ENCODE results near the gene RNF114.

DNA sequence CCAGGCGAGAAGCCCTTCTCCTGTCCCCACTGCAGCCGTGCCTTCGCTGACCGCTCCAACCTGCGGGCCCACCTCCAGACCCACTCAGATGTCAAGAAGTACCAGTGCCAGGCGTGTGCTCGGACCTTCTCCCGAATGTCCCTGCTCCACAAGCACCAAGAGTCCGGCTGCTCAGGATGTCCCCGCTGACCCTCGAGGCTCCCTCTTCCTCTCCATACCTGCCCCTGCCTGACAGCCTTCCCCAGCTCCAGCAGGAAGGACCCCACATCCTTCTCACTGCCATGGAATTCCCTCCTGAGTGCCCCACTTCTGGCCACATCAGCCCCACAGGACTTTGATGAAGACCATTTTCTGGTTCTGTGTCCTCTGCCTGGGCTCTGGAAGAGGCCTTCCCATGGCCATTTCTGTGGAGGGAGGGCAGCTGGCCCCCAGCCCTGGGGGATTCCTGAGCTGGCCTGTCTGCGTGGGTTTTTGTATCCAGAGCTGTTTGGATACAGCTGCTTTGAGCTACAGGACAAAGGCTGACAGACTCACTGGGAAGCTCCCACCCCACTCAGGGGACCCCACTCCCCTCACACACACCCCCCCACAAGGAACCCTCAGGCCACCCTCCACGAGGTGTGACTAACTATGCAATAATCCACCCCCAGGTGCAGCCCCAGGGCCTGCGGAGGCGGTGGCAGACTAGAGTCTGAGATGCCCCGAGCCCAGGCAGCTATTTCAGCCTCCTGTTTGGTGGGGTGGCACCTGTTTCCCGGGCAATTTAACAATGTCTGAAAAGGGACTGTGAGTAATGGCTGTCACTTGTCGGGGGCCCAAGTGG is 51.9 kb downstream of the RNF114 start:
- TF ChIP-seq, protein P1, sequence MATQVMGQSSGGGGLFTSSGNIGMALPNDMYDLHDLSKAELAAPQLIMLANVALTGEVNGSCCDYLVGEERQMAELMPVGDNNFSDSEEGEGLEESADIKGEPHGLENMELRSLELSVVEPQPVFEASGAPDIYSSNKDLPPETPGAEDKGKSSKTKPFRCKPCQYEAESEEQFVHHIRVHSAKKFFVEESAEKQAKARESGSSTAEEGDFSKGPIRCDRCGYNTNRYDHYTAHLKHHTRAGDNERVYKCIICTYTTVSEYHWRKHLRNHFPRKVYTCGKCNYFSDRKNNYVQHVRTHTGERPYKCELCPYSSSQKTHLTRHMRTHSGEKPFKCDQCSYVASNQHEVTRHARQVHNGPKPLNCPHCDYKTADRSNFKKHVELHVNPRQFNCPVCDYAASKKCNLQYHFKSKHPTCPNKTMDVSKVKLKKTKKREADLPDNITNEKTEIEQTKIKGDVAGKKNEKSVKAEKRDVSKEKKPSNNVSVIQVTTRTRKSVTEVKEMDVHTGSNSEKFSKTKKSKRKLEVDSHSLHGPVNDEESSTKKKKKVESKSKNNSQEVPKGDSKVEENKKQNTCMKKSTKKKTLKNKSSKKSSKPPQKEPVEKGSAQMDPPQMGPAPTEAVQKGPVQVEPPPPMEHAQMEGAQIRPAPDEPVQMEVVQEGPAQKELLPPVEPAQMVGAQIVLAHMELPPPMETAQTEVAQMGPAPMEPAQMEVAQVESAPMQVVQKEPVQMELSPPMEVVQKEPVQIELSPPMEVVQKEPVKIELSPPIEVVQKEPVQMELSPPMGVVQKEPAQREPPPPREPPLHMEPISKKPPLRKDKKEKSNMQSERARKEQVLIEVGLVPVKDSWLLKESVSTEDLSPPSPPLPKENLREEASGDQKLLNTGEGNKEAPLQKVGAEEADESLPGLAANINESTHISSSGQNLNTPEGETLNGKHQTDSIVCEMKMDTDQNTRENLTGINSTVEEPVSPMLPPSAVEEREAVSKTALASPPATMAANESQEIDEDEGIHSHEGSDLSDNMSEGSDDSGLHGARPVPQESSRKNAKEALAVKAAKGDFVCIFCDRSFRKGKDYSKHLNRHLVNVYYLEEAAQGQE (IDR thresholded peaks at IDR 0.05; ENCODE audit: insufficient replicate concordance, low read depth), result no peak
- TF ChIP-seq, protein P2, sequence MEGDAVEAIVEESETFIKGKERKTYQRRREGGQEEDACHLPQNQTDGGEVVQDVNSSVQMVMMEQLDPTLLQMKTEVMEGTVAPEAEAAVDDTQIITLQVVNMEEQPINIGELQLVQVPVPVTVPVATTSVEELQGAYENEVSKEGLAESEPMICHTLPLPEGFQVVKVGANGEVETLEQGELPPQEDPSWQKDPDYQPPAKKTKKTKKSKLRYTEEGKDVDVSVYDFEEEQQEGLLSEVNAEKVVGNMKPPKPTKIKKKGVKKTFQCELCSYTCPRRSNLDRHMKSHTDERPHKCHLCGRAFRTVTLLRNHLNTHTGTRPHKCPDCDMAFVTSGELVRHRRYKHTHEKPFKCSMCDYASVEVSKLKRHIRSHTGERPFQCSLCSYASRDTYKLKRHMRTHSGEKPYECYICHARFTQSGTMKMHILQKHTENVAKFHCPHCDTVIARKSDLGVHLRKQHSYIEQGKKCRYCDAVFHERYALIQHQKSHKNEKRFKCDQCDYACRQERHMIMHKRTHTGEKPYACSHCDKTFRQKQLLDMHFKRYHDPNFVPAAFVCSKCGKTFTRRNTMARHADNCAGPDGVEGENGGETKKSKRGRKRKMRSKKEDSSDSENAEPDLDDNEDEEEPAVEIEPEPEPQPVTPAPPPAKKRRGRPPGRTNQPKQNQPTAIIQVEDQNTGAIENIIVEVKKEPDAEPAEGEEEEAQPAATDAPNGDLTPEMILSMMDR (IDR thresholded peaks at IDR 0.05; ENCODE audit: insufficient read depth, low read length), result no peak
